ENCODE measurements around the gene FBF1. TPM values are rescaled to one million over a fixed set of nuclear protein-coding genes. Genes with fewer than 3 reads are reported as not detected.

Gene FBF1
- total RNA-seq, 4 donors from 2014 or later: 17.8 to 57.5 (median 27.9) TPM

- WGBS: 90% methylated on average over 19 of the region's 22 CpGs
- no peaks in the 10 kb centered on the region for H3K9me3 ChIP-seq
- peaks cover 8% of the 10 kb centered on the region for H3K4me1 ChIP-seq
- DNase-seq (ENCODE audit: low spot score in 2 of 2): no peak
- H3K4me3 ChIP-seq: no peak overlapping the region
- no peaks in the 10 kb centered on the region for H3K27me3 ChIP-seq
- TF ChIP-seq POLR2A (IDR thresholded peaks at IDR 0.05) (no peak), CTCF (IDR thresholded peaks at IDR 0.05) (no peak)
- H3K27ac ChIP-seq: no peak overlapping the region
- H3K36me3 ChIP-seq: peaks cover 32% of the 10 kb centered on the region
These were observed 21.2 kb downstream of the FBF1 start for GRCh38 chr17:75919611-75920010.

- Histone ChIP-seq H3K27me3 (no peaks in the 10 kb centered on the region), H3K36me3 (peaks cover 41% of the 10 kb centered on the region), H3K9me3 (no peaks in the 10 kb centered on the region), H3K4me1 (peaks cover under 1% of the 10 kb centered on the region), H3K4me3 (no peak overlapping the region), H3K27ac (no peak overlapping the region)
- WGBS: 98% methylated on average over 11 of the region's 31 CpGs
- no peak for DNase-seq (ENCODE audit: low spot score in 2 of 2)
- TF ChIP-seq CTCF (IDR thresholded peaks at IDR 0.05): no peak
- TF ChIP-seq EP300 (IDR thresholded peaks at IDR 0.05): no peak
- TF ChIP-seq POLR2AphosphoS5 (IDR thresholded peaks at IDR 0.05): no peak
- no peak for TF ChIP-seq POLR2A (IDR thresholded peaks at IDR 0.05)
These were observed 22.9 kb downstream of the FBF1 start for GRCh38 chr17:75917917-75918445.

GRCh38 chr17:75917141-75917916 lies 23.5 kb downstream of the FBF1 start:
- Histone ChIP-seq H3K27me3 (no peaks in the 10 kb centered on the region), H3K27ac (no peak overlapping the region), H3K36me3 (peaks cover 34% of the 10 kb centered on the region), H3K4me1 (no peaks in the 10 kb centered on the region), H3K4me3 (no peak overlapping the region), H3K9me3 (no peaks in the 10 kb centered on the region)
- DNase-seq (ENCODE audit: low spot score in 2 of 2): no peak
- no peak for TF ChIP-seq CTCF (IDR thresholded peaks at IDR 0.05)
- TF ChIP-seq EP300 (IDR thresholded peaks at IDR 0.05): no peak
- no peak for TF ChIP-seq POLR2AphosphoS5 (IDR thresholded peaks at IDR 0.05)
- TF ChIP-seq POLR2A (IDR thresholded peaks at IDR 0.05): no peak
- 94% methylated on average over 19 of the region's 23 CpGs for WGBS

DNA sequence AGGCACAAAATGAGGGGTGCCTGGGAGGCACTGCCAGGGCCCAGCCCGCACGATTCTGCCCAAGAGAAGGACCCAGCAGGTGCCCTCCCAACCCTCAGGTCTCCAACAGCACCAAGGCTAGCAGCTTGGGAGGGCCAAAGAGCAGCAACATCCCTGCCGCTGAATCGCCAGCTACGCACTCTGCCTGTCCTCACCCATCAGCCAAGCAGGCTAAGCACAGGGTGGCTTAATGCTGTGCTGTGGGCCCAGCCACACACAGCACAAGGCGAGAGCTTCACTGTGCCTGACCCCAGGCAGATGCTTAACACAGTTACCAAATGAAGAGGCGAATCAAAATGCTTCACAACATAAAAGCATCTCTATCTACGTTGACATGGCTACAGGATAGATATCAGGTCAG lies 25.6 kb downstream of the FBF1 start:
- TF ChIP-seq EP300 (IDR thresholded peaks at IDR 0.05) (no peak), POLR2A (IDR thresholded peaks at IDR 0.05) (no peak), POLR2AphosphoS5 (IDR thresholded peaks at IDR 0.05) (no peak), CTCF (IDR thresholded peaks at IDR 0.05) (no peak)
- peaks cover 29% of the 10 kb centered on the region for H3K36me3 ChIP-seq
- no peaks in the 10 kb centered on the region for H3K9me3 ChIP-seq
- 91% methylated on average over 8 of the region's 8 CpGs for WGBS
- peaks cover 11% of the 10 kb centered on the region for H3K4me1 ChIP-seq
- DNase-seq (ENCODE audit: low spot score in 2 of 2): no peak
- no peak overlapping the region for H3K27ac ChIP-seq
- H3K27me3 ChIP-seq: no peaks in the 10 kb centered on the region
- no peak overlapping the region for H3K4me3 ChIP-seq

GRCh38 chr17:75914643-75915267 lies 26.1 kb downstream of the FBF1 start:
- WGBS: 84% methylated on average over 29 of the region's 34 CpGs
- DNase-seq (ENCODE audit: low spot score in 2 of 2): no peak
- Histone ChIP-seq H3K9me3 (no peaks in the 10 kb centered on the region), H3K4me3 (no peak overlapping the region), H3K27me3 (no peaks in the 10 kb centered on the region), H3K36me3 (peaks cover 25% of the 10 kb centered on the region), H3K27ac (no peak overlapping the region), H3K4me1 (peaks cover 16% of the 10 kb centered on the region)
- no peak for TF ChIP-seq EP300 (IDR thresholded peaks at IDR 0.05)
- TF ChIP-seq POLR2A (IDR thresholded peaks at IDR 0.05): no peak
- no peak for TF ChIP-seq POLR2AphosphoS5 (IDR thresholded peaks at IDR 0.05)
- TF ChIP-seq CTCF (IDR thresholded peaks at IDR 0.05): no peak

Data from suprapubic skin (tissue), 4 donors.